ENCODE results near the gene EGFR.

DNA sequence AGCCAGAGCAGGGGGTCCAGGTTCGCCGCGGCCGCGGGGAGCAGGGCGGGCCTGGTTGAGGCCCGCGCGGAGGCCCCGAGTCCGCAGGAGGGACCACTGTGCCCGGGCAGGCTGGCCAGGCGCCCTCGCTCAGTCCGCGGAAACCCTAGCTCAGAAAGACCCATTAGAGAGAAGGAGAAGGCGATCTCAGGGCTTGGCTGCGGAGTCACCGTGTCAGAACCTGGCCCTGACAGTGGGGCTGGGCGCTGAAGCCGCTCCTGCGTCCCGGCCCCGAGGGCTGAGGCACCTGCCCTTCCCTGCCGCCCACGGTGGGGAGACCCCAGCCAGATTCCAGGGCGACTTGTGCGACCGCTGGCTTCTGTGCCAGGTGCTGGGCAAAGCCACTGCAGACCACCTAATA lies 14.2 kb upstream of the EGFR start:
- TF ChIP-seq, protein P1, sequence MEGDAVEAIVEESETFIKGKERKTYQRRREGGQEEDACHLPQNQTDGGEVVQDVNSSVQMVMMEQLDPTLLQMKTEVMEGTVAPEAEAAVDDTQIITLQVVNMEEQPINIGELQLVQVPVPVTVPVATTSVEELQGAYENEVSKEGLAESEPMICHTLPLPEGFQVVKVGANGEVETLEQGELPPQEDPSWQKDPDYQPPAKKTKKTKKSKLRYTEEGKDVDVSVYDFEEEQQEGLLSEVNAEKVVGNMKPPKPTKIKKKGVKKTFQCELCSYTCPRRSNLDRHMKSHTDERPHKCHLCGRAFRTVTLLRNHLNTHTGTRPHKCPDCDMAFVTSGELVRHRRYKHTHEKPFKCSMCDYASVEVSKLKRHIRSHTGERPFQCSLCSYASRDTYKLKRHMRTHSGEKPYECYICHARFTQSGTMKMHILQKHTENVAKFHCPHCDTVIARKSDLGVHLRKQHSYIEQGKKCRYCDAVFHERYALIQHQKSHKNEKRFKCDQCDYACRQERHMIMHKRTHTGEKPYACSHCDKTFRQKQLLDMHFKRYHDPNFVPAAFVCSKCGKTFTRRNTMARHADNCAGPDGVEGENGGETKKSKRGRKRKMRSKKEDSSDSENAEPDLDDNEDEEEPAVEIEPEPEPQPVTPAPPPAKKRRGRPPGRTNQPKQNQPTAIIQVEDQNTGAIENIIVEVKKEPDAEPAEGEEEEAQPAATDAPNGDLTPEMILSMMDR (IDR thresholded peaks at IDR 0.05), result no peak
- TF ChIP-seq POLR2A (IDR thresholded peaks at IDR 0.05), result no peak

Data from adrenal gland (tissue), 5 donors.